HG02763 (cell line): Measurements from ENCODE around the gene HEPACAM.

ENCODE experiments used
- ATAC-seq: cut with Tn5 transposase; IDR thresholded peaks from one replicate; pipeline ENCODE4 v1.9.1; 2021; ENCODE audit warnings: mild to moderate bottlenecking, moderate library complexity; ENCODE audit not compliant: unreplicated experiment

The HEPACAM gene

GRCh38 chr11:124943741-124944140 lies 7.9 kb upstream of the HEPACAM start:
- ATAC-seq, result no peak

- no peak for ATAC-seq
These were observed 7.4 kb upstream of the HEPACAM start for GRCh38 chr11:124943254-124943616.

GRCh38 chr11:124942466-124943253 lies 6.8 kb upstream of the HEPACAM start:
- no peak for ATAC-seq

- ATAC-seq, result no peak
These were observed 5.9 kb upstream of the HEPACAM start for GRCh38 chr11:124941703-124942102.

GRCh38 chr11:124938970-124939369 lies 3.1 kb upstream of the HEPACAM start:
- no peak for ATAC-seq

- ATAC-seq, result no peak
These were observed 2.4 kb upstream of the HEPACAM start for GRCh38 chr11:124938206-124938765.

- no peak for ATAC-seq
These were observed 1.6 kb upstream of the HEPACAM start for GRCh38 chr11:124937336-124937935.

GRCh38 chr11:124934862-124935547 lies 842 bp downstream of the HEPACAM start:
- no peak for ATAC-seq

- ATAC-seq, result peak; percentile 64
These were observed 5.0 kb downstream of the HEPACAM start for GRCh38 chr11:124930799-124931198.

- no peak for ATAC-seq
These were observed 6.7 kb downstream of the HEPACAM start for GRCh38 chr11:124928942-124929665.

GRCh38 chr11:124923296-124923695 lies 12.6 kb downstream of the HEPACAM start:
- ATAC-seq, result no peak

GRCh38 chr11:124922831-124923230 lies 13.0 kb downstream of the HEPACAM start:
- ATAC-seq, result no peak

- ATAC-seq, result peak; percentile 51
These were observed 14.8 kb downstream of the HEPACAM start for GRCh38 chr11:124920870-124921609.

- ATAC-seq, result no peak
These were observed 15.5 kb downstream of the HEPACAM start for GRCh38 chr11:124920356-124920755.

GRCh38 chr11:124919898-124920297 lies 15.9 kb downstream of the HEPACAM start:
- ATAC-seq, result no peak

- no peak for ATAC-seq
These were observed 16.9 kb downstream of the HEPACAM start, which contains the start of gene HEPN1 for GRCh38 chr11:124918950-124919349. Gene HEPN1 (plus strand): TSS chr11:124919250.

- no peak for ATAC-seq
These were observed 18.7 kb downstream of the HEPACAM start for GRCh38 chr11:124917115-124917637.

- ATAC-seq, result no peak
These were observed 19.5 kb downstream of the HEPACAM start for GRCh38 chr11:124916370-124916710.

- ATAC-seq, result no peak
These were observed 20.1 kb downstream of the HEPACAM start for GRCh38 chr11:124915541-124916369.
